HG03175 (cell line): ENCODE measurements around the gene GUF1.
A peak's percentile ranks its signal among the peaks of the same experiment; 100 is the strongest.
"Not testable (repeated sequence)": the region's sequence is repeated elsewhere in the genome, so short reads cannot be mapped to it uniquely, and the experiment has no call there.

Experiments used
- ATAC-seq: cut with Tn5 transposase; IDR thresholded peaks from one replicate; pipeline ENCODE4 v1.9.1; 2021; ENCODE audit warnings: mild to moderate bottlenecking, moderate library complexity; ENCODE audit not compliant: unreplicated experiment

GUF1 gene

DNA sequence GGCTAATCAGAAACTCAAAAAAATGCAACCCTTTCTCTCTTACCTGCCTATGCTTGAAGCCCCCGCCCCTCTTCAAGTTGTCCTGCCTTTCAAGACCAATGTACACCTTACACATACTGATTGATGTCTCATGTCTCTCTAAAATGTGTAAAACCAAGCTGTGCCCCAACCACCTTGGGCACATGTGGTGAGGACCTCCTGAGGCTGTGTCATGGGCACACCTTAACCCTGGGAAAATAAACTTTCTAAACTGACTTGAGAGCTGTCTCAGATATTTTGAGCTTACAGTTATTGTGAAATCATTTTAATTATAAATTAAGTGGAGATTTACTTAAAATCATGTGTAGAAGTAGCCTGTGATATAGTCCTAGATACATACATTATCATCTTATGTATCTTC, 22.2 kb downstream of the GUF1 start:
- ATAC-seq, result no peak

DNA sequence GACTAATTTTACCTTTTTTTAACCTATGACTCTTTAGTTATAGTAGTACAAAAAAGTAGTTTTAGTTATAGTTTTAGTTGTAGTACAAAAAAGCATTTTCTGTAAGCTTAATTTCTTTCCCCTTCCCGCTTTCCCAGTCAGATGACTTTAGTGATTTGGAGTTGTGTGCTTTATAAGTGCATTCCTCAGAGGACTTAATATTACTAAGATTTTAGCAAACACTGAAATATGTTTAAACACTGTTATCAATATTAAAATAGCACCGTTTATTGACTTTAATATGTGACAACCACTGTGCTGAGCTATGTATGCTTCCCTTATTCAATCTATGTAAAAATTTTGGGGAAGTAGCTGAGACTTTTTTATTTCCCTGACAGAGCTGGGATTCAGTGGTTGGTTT, 22.8 kb downstream of the GUF1 start:
- no peak for ATAC-seq

DNA sequence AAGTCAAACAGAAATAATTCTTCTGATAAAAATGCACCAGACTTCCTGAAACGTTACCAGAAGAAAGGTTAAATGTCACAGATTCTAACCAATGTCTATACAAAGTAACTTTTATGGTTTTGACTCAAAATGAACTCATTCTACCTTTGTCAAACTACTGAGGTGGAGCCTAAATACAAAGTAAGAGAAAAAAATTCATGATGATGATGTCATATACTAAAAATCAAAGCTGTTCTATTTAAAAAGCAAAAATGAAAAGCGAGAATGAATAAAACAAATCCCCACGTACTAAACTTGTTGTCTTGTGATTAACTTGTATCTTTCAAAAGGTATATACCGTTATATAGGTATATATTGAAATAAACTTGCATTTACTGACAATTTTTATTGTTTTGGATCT, 26.5 kb downstream of the GUF1 start:
- no peak for ATAC-seq

DNA sequence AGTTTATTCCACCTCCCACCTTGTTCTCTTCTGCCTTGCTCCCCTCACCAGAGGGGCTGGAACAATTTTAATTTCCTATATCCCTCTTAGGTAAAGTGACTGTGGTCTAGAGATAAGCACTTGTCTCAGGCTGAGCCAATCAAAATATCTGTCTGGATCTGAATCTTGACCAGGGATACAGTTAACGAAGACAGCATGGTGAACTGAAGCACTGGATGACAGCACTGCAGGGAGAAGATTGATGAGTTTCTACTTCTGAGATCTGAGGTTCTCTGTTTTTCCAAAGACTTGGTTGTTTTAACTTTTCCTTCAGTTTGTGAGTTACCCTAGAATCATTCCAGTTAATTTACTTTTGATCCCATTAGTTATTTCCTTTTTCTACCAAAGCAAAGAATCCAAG, 34.9 kb downstream of the GUF1 start:
- ATAC-seq, result no peak

DNA sequence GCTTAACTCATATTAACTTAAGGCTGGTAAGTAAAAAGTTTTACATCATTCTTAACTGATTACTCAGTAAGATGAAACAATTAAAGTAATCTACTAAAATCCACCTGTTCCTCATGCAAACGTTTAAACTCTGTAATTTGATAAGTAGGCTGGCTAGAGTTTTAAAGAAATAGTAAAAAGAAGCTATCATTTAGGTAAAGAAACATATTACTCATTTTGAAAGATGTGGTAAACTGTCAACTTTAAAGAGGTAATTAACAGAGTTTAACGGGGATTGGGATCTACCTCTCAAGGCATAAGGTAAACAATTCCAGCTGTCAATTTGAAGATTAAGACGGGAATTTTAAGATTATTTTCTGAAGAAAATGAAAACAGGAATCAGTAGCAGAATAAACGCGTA, 38.4 kb downstream of the GUF1 start:
- ATAC-seq, result no peak

DNA sequence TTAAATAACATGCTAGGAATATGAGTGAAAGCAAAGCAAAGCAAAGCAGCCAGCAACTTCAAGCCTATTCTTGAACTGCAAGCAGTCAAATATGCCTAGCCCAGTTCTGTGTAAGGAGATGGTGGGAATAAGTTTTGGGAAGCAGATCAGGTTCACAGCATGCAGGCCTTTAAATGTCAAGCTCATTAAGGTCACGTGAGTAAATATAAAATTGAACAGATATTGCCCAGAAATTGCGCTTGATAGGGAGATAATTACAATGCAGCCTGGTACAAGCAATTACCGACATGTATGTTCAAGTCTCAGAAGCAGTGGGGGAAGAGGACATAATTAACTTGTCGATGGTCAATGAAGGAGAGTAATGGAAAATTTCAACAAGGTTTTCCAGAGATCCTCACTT, 42.2 kb downstream of the GUF1 start:
- no peak for ATAC-seq

DNA sequence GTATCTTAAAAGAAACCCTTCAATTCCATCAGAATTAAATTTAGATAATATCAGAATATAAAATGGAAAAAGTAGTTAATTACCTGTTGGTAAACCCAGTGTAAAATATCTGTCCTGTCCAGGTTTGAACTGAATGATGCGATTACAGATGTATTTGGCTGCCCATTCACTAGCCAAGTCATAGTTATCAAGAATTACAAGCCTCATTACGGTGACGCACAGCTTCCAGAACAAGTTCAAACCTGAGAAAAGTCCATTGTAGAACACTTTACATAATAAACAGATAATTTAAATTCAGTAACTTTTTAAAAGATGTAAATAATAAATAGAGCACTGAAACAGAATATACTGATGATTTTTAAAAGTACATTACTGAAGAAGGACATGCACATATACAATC, 43.8 kb downstream of the GUF1 start:
- no peak for ATAC-seq

DNA sequence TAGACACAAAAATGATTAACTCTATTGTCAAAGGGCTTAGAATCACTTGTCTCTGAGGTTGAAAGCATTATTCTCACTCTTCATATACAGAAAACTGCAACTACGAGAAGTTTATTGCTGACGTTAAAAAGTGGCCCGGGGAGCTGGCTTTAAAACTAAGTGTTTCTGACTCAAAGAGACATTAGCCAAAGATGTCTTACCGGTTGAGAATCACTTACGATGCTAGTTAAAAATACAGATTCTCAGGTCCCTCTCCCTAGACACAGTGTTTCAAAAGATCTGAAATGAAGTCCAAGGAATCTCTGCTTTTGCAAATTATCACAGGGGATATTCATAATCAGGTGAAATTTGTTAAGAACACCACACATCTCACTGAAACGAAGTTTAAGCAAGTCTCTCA, 46.9 kb downstream of the GUF1 start:
- ATAC-seq, result no peak

DNA sequence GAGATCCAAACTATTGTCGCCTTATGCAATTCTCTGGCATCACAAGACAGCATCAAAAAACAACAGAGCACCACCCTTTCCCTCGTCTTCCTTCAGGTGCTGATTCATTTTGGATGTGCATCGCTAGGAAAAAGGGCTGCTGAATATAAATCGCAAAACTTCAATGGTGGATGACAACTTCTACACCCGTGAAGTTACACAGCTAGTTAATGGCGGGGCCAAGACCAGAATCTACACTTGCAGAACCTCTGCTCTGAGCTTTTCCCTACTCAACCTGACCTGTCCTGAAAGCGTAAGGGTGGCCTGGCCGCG, 47.5 kb downstream of the GUF1 start:
- ATAC-seq, result no peak

DNA sequence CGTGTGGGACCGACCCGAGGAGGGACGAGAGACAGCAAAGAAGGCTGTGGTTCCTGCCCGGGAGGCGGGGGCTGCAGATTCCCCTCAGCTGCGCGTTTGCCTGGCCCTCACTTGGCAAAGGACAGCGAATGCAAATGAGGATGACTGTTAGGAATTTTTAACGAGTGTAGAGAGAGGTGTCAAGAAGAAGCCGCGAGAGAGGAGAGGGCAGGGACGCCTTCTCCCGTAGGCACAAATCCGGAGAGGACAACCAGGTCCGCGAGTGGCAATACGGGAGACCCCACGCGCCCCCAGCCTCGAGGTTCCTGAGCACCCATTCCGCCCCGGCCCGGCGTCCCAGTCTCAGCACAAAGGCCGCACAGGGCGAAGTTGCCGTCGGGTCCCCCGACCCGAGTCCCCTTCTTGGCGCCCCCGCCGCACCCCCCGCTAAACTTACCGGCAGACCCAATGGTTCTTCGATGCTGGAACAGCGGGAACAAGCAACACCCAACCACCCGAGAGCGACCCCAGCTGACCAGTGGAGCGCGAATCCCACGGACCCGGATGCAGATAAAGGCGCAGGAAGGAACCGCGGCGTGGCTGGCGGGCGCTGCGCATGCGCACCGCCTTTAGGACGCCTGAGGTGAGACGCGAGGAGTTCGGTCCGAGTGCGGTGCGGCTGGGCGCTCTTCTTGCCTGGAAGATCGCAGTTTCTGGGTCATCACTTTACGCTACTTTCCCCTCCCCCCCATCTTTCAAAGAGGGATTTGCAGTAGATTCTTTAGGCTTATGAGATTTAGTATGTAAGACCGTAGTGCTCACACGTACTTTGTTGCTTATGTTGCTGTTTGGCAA, 48.0 kb downstream of the GUF1 start, which contains the start of gene GNPDA2:
Gene GNPDA2, minus strand, starts transcription at position 519 of the 834 bp plus-strand sequence. CDS start 4,349 bp downstream, outside the sequence.
- peak; percentile 95 for ATAC-seq

DNA sequence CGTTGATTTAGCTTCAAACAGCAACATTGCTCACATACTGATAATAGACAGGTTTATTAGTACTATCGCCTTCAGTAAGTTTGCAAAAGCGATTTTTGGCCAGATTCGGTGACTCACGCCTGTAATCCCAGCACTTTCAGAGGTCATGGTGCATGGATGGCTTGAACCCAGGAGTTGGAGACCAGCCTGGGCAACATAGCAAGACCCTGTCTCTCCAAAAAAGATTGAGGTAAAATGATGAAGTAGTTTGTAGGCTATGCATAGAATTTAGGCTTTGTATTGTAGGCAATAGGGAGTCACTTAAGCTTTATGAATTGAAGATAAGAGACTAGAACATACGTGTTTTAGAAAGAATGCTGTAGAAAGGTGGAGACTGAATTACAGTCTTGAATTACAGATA, 49.3 kb downstream of the GUF1 start:
- no peak for ATAC-seq

DNA sequence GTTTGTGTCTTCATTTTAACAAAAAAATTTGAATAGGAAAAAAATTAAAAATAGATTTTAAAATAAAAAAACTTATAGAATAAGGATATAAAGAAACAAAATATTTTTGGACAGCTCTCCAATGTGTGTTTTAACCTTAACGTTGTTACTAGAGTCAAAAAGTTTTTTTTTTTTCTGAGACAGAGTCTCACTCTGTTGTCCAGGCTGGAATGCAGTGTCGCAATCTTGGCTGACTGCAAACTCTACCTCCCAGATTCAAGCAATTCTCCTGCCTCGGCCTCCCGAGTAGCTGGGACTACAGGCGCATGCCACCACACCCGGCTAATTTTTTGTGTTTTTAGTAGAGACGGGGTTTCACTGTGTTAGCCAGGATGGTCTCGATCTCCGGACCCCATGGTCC, 50.5 kb downstream of the GUF1 start:
- ATAC-seq, result not testable (repeated sequence)

DNA sequence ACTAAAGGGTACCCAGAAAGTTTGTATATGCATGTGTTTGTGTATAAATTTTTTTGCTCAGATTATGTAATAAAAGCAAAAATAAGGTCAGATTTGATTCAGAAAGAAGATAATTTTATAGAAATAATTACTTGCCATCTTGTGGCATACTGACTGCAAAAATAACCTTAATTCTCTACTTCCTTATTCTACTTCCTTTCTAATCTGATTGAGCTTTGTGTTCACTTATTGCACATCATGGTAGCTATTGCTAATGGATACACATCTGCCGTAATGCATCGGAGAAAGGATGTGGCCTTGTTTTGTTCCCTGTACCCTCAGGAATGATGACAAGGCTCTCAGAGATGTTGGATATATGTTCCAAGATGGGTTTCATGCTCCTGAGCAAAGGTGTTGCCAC, 58.7 kb downstream of the GUF1 start:
- no peak for ATAC-seq

DNA sequence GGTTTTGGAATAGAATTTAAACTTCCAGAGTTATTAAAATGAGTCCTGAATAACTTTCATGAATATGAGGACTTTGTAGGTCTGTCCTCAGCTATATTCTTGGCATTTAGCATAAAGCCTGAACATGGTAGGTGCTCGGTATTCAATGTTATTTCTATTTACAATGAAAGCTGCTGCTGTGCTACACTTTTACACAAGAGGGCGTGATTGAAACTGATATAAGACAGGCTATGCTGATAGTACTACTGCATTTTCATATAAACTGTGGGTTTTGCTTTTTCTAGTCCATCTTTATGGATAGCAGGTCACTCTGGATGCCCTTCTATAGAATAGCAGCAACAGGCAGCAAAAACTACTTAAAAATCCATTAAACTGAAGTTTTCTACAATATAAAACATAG, 60.4 kb downstream of the GUF1 start:
- no peak for ATAC-seq

DNA sequence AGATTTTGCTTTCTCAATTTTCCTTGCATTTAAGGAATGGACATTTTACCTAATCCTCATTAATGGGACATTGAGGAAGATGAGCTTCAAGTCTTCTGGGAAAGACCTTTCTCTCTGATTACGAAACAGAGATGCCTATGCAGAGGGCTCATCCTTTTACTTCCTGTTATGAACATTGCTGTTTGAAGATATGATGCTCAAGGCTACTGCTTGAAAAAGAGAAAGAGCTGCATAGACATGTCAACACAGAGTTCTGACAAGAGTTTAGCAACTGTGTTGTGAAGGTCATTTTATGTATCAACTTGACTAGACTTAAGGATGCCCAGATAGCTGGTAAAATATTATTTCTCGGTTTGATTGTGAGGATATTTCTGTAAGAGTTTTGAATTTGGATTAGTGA, 62.0 kb downstream of the GUF1 start:
- ATAC-seq, result no peak
